Omental fat pad (tissue), 4 donors: Measurements from ENCODE around the gene LDHD. TPM values are rescaled to one million over a fixed set of nuclear protein-coding genes. Genes with fewer than 3 reads are reported as not detected.

Experiments
- ATAC-seq: fragments of 150-250 bp; one replicate; pipeline ENCODE4 v1.9.1; 2016; ENCODE audit warnings: mild to moderate bottlenecking, moderate library complexity; ENCODE audit not compliant: low FRiP score
- DNase-seq: peaks from one replicate; pipeline ENCODE4 v3.0.0-alpha.2; 2019; ENCODE audit warnings: low spot score
- total RNA-seq, 4 donors: library from RNA; depleted of rRNA; stranded (reverse); fragments of >200 nt; gene quantifications; one replicate each; pipeline ENCODE4 v1.1.0, GENCODE V29; 2016
- TF ChIP-seq, protein P1 (sequence below), 3 donors: fragments of 450-650 bp; IDR thresholded peaks; one replicate each; pipeline ENCODE4 v1.5.1; 2016 to 2017; ENCODE audit warnings: antibody characterized with exemption in 3 of 3, mild to moderate bottlenecking in 3 of 3, moderate library complexity in 2 of 3

Gene LDHD
- total RNA-seq, 4 donors from 2014 or later = 10.2 to 52.5 (median 17.4) TPM

DNA sequence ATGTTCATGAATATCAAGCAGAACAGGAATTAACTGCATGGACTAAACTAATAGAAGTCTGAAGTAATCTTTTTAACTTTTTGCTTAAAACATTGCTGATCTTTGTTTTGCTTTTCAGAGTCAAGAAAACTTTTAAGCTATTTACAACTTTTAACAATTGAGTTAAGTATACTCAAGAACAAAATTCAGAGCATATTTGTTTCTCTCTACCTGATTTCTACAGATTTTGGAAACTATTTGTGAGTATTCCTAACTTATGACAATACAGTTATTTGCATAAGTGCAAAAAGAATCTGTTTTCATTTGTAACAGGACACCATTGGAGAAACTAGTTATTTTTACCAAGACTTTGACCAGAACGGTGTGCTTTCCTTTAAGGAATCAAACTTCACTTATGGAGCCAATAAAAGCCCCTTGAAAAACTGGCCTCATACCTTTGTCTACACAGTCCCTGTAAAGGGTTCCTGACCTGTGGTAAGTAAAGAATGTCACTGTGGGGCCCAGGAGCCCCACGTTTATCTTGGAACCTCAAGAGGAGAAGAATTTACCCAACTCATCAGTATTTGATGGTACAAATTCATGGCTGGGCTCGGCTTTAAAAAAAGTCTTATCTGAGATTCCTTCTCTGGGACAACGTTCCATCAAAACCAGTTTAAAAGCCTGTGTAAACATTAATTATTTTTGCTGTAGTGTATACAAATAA is 11.3 kb upstream of the LDHD start:
- ATAC-seq (no peak), DNase-seq (no peak)
- TF ChIP-seq, protein P1, sequence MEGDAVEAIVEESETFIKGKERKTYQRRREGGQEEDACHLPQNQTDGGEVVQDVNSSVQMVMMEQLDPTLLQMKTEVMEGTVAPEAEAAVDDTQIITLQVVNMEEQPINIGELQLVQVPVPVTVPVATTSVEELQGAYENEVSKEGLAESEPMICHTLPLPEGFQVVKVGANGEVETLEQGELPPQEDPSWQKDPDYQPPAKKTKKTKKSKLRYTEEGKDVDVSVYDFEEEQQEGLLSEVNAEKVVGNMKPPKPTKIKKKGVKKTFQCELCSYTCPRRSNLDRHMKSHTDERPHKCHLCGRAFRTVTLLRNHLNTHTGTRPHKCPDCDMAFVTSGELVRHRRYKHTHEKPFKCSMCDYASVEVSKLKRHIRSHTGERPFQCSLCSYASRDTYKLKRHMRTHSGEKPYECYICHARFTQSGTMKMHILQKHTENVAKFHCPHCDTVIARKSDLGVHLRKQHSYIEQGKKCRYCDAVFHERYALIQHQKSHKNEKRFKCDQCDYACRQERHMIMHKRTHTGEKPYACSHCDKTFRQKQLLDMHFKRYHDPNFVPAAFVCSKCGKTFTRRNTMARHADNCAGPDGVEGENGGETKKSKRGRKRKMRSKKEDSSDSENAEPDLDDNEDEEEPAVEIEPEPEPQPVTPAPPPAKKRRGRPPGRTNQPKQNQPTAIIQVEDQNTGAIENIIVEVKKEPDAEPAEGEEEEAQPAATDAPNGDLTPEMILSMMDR (IDR thresholded peaks at IDR 0.05) = no peak

DNA sequence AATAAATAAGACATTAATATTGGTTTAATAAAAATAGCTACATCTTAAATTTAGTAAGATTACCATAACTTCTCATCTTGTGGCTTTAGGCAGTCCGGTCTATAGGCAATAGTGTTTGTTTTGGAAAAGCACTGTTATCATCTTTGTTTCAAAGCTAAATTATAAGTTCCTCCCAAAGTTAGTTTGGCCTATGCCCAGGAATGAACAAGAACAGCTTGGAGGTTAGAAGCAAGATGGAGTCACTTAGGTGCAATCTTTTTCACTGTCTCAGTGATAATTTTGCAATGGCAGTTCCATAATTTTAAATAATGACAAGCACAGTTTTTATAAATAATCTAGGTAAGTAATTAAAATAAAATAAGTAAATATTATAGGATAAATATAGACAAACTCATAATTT is 6.0 kb upstream of the LDHD start:
- TF ChIP-seq, protein P1 (IDR thresholded peaks at IDR 0.05) = no peak
- no peak for DNase-seq
- ATAC-seq = no peak

DNA sequence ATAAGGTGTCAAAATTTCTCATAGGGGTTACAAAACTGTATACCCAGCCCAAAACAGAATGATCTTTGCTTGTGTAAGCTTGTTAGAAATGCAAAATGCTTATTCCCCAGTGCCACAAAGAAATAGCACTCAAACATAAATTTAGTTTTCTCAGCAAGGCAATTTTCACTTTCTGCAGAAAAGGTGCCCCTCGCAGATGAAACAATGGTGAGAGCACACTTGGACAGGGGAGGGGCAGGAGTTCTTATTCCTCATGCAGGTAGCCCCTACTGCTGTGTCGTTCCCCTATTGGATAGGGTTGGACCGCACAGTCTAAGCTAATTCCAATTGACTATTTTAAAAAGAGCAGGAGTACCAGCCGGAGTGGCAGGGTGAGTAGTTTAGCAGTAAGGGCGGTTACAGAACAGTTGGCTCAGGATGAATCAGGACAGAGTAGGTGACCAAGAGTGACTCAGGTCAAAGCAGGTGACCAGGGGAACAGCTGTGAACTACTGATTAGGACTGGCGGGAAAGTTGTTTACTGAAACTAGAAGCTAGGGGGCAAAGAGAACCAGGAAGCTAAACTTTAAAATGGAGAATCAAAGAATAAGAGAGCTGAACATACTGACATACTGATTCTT is 5.5 kb upstream of the LDHD start:
- DNase-seq (no peak), ATAC-seq (no peak)
- TF ChIP-seq, protein P1 (IDR thresholded peaks at IDR 0.05) = no peak

DNA sequence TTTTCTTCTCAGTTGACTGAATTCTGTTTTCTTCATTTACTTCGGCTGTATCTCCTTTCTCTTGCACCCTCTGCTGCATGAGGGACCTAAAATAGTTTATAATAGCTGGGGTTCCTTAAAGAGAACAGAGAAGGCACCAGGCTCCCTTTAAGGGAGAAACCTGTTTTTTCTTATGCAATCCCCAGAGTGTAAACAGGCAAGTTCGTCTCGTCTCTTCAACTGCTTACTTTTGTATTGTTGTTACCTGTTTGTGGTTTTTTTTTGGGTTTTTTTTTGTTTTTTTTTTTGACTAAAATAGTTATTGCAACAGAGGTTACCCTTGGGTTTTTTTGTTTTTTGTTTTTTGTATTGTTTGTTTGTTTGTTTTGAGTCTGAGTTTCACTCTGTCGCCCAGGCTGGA is 3.7 kb upstream of the LDHD start:
- DNase-seq = no peak
- TF ChIP-seq, protein P1 (IDR thresholded peaks at IDR 0.05) = no peak
- ATAC-seq = no peak

DNA sequence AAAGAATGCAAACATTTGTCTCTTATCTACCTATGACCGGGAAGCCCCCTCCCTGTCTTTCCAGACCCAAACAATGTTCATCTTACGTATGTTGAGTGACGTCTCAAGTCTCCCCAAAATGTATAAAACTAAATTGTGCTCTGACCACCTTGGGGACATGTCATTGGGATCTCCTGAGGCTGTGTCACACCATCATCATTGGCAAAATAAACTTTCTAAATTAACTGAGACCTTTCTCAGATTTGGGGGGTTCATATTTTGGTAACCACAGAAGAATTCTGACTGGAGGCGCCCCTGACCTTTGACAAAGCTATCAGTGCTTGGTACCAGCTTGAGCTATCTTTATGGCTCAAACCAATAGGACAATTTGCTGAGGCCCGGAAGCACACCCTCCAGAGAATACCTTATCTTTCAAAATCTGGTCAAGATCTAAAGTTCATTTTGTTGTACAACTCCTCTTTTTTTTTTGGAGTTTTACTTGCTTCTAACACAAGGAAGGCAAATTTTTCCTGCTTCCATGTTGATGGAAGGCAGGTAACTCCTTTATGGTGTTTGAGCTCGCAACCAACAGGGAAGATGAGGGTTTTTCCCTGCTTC is 2.5 kb upstream of the LDHD start:
- ATAC-seq (no peak), DNase-seq (no peak)
- TF ChIP-seq, protein P1 (IDR thresholded peaks at IDR 0.05) = no peak

DNA sequence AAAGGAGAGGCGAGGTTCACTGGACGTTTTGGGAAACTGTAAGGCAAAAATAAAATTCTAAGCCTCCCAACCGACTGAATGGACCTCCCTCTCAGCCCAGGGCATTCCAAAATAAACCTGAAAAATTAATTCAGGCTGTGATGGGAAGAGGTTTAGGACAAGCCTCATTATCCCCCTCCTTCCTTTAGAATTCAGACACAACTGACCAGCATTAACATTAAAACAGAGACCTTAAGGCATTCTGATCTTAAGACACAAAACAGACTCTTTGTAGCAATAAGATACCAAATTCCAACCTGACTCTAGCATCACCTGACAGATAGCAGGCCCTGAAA is 298 bp upstream of the LDHD start:
- no peak for DNase-seq

More for the DNA sequence above, 298 bp upstream of the LDHD start:
- ATAC-seq = no peak
- TF ChIP-seq, protein P1 (IDR thresholded peaks at IDR 0.05) = no peak
